Measurements from ENCODE around the gene RSPH9.

RSPH9 gene

GRCh38 chr6:43644940-43645612 is at the start of gene RSPH9:
Gene RSPH9 (plus strand): TSS chr6:43645036. CDS start chr6:43645099, 63 bp downstream.
- DNase-seq (ENCODE audit: low spot score), result peak; percentile 64

GRCh38 chr6:43600595-43600994 is 44.2 kb upstream of the RSPH9 start:
- no peak for DNase-seq (ENCODE audit: low spot score)

GRCh38 chr6:43604174-43604573 is 40.7 kb upstream of the RSPH9 start:
- no peak for DNase-seq (ENCODE audit: low spot score)

DNA sequence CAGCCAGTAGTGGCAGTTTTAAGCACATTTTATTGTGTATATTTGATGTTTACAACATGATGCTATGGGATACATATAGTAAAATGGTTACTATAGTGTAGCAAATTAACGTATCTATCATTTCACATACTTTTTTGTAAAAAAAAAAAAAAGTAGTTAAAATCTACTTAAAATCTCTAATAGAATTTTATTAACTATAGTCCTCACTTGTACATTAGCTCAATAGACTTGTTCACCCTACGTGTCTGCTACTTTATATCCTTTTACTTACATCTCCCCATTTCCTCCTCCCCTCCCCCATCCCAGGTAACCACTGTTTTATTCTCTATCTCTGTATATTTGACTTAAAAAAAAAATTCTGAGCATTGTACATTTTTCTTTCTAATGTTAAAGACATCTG is 38.8 kb upstream of the RSPH9 start:
- DNase-seq (ENCODE audit: low spot score), result no peak

DNA sequence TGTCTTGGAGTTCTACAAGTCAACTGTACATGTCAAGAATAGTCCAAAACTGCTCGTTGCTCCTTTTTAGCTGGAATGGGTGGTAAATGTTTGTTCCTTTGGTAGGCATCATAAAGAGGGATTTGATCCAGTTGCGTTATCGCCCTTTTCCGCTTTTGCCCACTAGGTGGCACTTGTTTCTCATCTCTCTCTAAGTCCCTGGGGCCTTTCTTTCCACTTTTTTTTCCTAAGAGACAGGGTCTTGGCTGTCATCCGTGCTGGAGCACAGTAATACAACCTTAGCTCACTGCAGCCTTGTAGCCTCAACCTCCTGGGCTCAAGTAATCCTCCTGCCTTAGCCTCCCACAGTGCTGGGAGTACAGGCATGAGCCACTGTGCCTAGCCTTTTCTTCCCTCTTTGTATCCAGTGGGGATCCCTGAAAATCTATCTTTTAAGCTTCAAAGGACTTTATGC is 36.5 kb upstream of the RSPH9 start:
- peak; percentile 60 for DNase-seq (ENCODE audit: low spot score)

DNA sequence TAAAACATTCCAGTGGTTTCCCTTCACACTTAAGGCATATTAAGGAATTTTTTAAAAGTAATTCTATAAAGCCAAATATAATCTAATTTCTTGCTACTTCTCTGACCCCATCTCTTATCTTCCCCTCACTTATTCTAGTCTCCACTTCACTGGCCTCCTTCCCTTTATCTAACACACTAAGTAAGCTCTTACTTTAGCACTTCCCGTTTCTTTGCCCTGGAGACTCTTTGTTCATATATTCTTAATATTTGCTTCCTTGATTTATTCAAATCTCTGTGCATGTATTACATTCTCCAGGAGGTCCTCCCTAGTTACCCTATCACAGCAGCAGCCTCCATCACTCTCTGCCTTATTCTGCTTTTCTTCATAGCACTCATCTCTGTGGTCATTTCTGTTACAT is 36.0 kb upstream of the RSPH9 start:
- DNase-seq (ENCODE audit: low spot score), result no peak

DNA sequence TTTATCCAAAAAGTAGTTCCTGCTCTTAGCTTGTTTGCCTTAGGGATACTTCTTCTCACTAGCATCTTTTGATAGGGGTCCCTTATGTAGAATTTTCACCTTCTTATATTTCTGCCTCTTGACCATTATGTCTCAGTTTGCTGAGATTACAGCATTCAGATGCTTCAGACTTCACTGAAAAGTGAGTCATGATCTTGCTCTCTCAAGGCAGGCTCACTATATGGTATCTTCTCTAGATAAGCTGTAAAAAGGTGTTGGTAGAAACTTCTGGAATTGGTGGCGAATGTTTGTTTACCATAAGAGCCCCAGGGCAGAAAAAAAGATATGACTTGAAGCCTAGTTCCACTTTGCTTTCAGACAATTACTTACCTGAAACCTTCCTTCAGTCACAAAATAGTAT is 35.4 kb upstream of the RSPH9 start:
- no peak for DNase-seq (ENCODE audit: low spot score)

- no peak for DNase-seq (ENCODE audit: low spot score)
Measured at GRCh38 chr6:43610431-43610830, 34.4 kb upstream of the RSPH9 start.

DNA sequence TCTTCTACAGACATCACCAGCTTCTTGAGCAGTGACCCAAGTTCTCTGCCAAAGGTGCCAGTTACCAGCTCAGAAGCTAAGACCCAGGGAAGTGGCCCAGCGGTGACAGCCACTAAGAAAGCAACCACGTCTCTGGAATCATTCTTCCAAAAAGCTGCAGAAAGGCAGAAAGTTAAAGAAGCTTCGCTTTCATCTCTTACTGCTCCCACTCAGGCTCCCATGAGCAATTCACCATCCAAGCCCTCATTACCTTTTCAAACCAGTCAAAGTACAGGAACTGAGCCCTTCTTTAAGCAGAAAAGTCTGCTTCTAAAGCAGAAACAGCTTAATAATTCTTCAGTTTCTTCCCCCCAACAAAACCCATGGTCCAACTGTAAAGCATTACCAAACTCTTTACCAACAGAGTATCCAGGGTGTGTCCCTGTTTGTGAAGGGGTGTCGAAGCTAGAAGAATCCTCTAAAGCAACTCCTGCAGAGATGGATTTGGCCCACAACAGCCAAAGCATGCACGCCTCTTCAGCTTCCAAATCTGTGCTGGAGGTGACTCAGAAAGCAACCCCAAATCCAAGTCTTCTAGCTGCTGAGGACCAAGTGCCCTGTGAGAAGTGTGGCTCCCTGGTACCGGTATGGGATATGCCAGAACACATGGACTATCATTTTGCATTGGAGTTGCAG is 31.0 kb upstream of the RSPH9 start:
- no peak for DNase-seq (ENCODE audit: low spot score)

DNA sequence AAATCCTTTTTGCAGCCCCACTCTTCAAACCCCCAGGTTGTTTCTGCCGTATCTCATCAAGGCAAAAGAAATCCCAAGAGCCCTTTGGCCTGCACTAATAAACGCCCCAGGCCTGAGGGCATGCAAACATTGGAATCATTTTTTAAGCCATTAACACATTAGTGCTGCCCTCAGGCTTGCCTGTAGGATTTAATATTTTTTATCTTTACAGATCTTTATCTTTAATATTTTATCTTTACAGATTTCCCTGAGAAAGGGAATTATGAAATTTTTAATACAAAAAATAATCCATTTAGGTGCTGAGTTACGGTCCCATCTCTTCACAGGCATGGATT is 30.5 kb upstream of the RSPH9 start:
- DNase-seq (ENCODE audit: low spot score), result no peak

- no peak for DNase-seq (ENCODE audit: low spot score)
Measured at GRCh38 chr6:43616725-43617472, 27.9 kb upstream of the RSPH9 start.

GRCh38 chr6:43621078-43621835 is 23.6 kb upstream of the RSPH9 start:
- no peak for DNase-seq (ENCODE audit: low spot score)

DNA sequence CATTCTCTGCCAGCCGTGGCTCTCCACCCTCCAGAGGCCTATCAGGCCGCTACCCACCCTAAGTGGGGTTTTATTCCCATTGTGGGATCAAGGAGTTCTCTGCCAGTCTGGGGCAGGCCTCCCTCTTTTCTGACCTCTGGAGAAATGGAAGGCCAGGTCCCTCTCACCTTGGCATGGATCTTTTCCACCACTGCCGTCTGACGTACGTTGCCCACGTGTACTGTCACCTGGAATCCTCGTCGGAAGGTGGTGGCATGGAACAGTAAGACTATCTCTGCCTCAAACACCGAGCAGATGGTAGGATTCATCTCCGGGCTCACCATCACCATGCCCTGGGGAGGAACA is 23.0 kb upstream of the RSPH9 start:
- DNase-seq (ENCODE audit: low spot score), result no peak

GRCh38 chr6:43622541-43622940 is 22.3 kb upstream of the RSPH9 start:
- DNase-seq (ENCODE audit: low spot score), result no peak

DNA sequence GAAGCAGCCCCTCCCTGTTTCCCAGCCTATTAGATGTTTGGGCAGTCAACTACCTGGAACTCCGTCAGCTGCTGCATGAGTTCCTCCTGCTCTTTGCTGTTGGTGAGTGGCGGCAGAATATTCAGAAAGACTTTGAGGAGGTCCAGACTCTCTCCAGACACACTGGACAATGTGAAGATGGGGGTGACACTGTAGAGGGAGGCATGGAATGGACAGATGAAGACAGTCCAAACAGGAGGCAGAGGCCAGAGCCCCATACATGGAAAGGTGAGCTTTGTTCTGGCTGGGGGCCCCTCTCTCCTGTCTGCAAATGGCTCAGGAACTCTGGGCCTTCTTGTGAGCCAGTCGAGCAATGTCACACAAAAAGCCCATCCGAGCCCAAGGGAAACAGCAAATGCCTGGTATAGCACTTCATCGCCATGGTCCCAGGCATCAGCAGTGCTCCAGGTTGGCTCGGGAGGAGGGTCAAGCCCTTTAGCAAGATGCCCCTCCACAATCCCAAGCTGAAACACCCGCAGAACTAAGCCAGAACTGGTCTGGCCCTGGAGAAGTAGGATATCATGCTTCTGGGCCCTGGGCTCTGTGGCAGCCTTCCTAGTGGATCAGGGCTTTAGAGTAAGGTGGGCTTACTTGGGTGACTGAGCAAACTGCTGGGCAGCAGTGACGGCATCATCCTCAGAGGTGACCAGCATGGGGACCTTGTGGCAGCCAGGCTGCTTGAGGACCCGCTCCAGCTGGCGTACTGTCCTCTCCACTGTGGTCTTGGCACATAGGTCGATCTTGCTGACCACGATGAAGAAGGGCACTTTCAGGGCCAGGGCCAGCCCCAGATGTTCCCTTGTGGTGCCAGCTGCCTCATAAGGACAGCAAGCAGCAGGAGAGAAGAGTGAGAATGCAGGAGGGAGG is 20.7 kb upstream of the RSPH9 start:
- DNase-seq (ENCODE audit: low spot score), result no peak

GRCh38 chr6:43624786-43625288 is 20.0 kb upstream of the RSPH9 start:
- no peak for DNase-seq (ENCODE audit: low spot score)

DNA sequence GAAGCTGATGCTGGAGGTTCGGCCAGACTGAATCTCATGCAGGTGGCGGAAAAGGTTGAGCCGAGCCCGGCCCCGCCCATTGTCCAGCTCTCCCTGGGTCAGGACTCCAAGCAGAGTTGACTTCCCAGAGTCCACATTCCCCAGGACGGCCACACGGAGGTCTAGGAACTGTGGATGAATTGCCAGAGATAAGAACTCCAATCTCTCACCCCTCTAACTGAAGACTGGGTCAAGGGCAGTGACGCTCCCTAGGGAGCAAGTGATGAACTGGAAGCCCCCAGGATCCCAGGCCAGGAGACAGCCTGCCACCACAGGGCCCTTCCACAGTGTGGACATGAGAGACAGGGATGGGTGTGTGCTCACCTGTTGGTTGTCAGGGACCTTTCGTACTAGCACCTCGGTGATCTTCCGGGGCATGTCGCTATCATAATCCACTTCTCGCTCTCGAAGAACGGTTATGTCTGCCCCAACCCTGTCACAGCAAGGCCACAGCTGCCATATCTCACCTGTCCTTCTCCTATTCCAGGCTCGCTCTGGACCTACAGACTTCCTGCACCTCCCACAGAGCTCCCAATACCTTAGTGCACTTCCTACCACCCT is 19.3 kb upstream of the RSPH9 start:
- DNase-seq (ENCODE audit: low spot score), result no peak

GRCh38 chr6:43627008-43627825 is 17.6 kb upstream of the RSPH9 start:
- DNase-seq (ENCODE audit: low spot score), result no peak

- DNase-seq (ENCODE audit: low spot score), result peak; percentile 49
Measured at GRCh38 chr6:43628393-43629103, 16.3 kb upstream of the RSPH9 start.

Data from CD4-positive, alpha-beta T cell treated with Interleukin-2 at 100 ng/mL for 4 hours (primary cell).